Peyer's patch (tissue), 4 donors: Measurements from ENCODE around the gene IFRD1.

Experiments used
- CTCF ChIP-seq, 6 experiments: fragments of 450-650 bp in 4 of 6; fragments of 200-600 bp in 2 of 6; sonication (generic) in 1 of 6; IDR thresholded peaks; one replicate each; pipeline ENCODE4 v1.5.1; 2017 to 2019; ENCODE audit warnings: antibody characterized with exemption in 6 of 6, mild to moderate bottlenecking in 3 of 6, moderate library complexity in 1 of 6
- POLR2A ChIP-seq, 2 donors: fragments of 450-650 bp; IDR thresholded peaks; one replicate each; pipeline ENCODE4 v1.5.1; 2017; ENCODE audit warnings: antibody characterized with exemption in 2 of 2, mild to moderate bottlenecking in 2 of 2, moderate library complexity in 2 of 2

DNA sequence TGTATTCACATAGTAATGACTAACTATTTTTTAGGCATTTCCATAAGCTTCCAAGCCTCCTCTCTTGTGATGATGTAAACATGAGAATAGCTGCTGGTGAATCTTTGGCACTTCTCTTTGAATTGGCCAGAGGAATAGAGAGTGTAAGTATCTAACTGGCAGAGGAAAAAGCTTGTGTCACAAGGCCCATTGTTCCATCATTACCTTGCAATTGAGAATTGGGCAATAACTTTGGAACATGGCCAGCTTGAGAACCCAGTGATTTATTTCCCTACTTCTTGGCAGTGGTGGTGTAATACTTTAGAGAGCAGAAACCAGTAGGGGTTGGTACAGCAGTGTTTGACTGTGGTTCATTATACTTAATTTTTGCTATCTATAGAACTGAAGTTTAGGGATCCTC, 12.0 kb downstream of the IFRD1 start:
- no peak for TF ChIP-seq POLR2A (IDR thresholded peaks at IDR 0.05)
- TF ChIP-seq CTCF (IDR thresholded peaks at IDR 0.05): no peak
